HepG2 (cell line): ENCODE data around the gene PAPSS1.

ENCODE experiments used
- EZH2 ChIP-seq: conservative IDR thresholded peaks from 2 replicates; pipeline ENCODE4 v1.6.1; 2012; ENCODE audit warnings: mild to moderate bottlenecking, low read depth, low read length, moderate library complexity
- TF ChIP-seq, protein P1 (sequence below): sonication (generic); formaldehyde crosslinking; IDR thresholded peaks from 2 replicates; pipeline ENCODE4 v1.5.1; 2020; ENCODE audit warnings: mild to moderate bottlenecking, missing genetic modification reagents, moderate library complexity
- TF ChIP-seq, protein P2 (sequence below): sonication (generic); formaldehyde crosslinking; IDR thresholded peaks from 2 replicates; pipeline ENCODE4 v1.5.0; 2020; ENCODE audit warnings: missing genetic modification reagents, mild to moderate bottlenecking, borderline replicate concordance

- TF ChIP-seq, protein P1, sequence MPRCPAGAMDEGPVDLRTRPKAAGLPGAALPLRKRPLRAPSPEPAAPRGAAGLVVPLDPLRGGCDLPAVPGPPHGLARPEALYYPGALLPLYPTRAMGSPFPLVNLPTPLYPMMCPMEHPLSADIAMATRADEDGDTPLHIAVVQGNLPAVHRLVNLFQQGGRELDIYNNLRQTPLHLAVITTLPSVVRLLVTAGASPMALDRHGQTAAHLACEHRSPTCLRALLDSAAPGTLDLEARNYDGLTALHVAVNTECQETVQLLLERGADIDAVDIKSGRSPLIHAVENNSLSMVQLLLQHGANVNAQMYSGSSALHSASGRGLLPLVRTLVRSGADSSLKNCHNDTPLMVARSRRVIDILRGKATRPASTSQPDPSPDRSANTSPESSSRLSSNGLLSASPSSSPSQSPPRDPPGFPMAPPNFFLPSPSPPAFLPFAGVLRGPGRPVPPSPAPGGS (CRISPR knock-in tag) = no peak
- TF ChIP-seq EZH2 = no peak
- TF ChIP-seq, protein P2, sequence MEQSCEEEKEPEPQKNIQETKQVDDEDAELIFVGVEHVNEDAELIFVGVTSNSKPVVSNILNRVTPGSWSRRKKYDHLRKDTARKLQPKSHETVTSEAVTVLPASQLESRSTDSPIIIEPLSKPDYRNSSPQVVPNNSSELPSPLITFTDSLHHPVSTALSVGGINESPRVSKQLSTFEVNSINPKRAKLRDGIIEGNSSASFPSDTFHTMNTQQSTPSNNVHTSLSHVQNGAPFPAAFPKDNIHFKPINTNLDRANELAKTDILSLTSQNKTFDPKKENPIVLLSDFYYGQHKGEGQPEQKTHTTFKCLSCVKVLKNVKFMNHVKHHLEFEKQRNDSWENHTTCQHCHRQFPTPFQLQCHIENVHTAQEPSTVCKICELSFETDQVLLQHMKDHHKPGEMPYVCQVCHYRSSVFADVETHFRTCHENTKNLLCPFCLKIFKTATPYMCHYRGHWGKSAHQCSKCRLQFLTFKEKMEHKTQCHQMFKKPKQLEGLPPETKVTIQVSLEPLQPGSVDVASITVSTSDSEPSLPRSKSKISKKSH (CRISPR knock-in tag) = no peak
Observed at GRCh38 chr4:107688421-107688820, 31.6 kb downstream of the PAPSS1 start.
